HG03175 (cell line): Measurements from ENCODE around the gene TRRAP.
"Not testable (repeated sequence)": the region's sequence is repeated elsewhere in the genome, so short reads cannot be mapped to it uniquely, and the experiment has no call there.

ENCODE experiments used
- ATAC-seq: cut with Tn5 transposase; IDR thresholded peaks from one replicate; pipeline ENCODE4 v1.9.1; 2021; ENCODE audit warnings: mild to moderate bottlenecking, moderate library complexity; ENCODE audit not compliant: unreplicated experiment

Gene TRRAP

GRCh38 chr7:99040104-99040958 is 162.0 kb downstream of the TRRAP start:
- ATAC-seq = no peak

GRCh38 chr7:99041526-99041925 is 163.2 kb downstream of the TRRAP start:
- ATAC-seq = no peak

- no peak for ATAC-seq
Observed at GRCh38 chr7:99042957-99043356, 164.6 kb downstream of the TRRAP start.

GRCh38 chr7:99044858-99045257 is 166.5 kb downstream of the TRRAP start:
- not testable (repeated sequence) for ATAC-seq

GRCh38 chr7:99046262-99046661 is 167.9 kb downstream of the TRRAP start:
- not testable (repeated sequence) for ATAC-seq

GRCh38 chr7:99046722-99047121 is 168.4 kb downstream of the TRRAP start:
- no peak for ATAC-seq

GRCh38 chr7:99047526-99048077 is 169.3 kb downstream of the TRRAP start:
- no peak for ATAC-seq

GRCh38 chr7:99050971-99051370 is 172.6 kb downstream of the TRRAP start:
- no peak for ATAC-seq

- ATAC-seq = no peak
Observed at GRCh38 chr7:99054781-99055180, 176.4 kb downstream of the TRRAP start.

GRCh38 chr7:99061001-99061776 is 182.9 kb downstream of the TRRAP start:
- ATAC-seq = no peak
